Hippocampal formation (tissue), 2 donors: ENCODE results near the gene PPP5C.

Experiments used
- DNase-seq, 2 donors: peaks; one replicate each; lab custom pipeline; 2025; lab: John Stamatoyannopoulos, UW

Gene PPP5C

DNA sequence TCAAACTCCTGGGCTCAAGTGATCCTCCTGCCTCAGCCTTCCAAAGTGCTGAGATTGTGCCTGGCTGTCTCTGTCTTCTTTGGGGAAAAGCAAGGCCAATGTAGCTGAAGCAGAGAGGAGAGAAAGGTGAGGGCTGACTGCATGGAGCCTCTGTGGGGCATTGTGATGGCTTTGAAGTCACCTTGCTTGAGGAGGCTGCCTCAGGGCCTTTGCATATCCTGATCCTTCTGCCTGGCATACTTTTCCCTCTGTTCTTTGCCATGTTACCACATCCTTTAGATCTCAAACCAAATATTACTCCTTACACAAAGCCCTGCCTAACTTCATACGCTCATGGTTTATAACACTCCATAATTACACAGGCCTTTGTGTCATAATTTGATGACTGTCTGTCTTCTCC, 9.4 kb upstream of the PPP5C start:
- DNase-seq = no peak

DNA sequence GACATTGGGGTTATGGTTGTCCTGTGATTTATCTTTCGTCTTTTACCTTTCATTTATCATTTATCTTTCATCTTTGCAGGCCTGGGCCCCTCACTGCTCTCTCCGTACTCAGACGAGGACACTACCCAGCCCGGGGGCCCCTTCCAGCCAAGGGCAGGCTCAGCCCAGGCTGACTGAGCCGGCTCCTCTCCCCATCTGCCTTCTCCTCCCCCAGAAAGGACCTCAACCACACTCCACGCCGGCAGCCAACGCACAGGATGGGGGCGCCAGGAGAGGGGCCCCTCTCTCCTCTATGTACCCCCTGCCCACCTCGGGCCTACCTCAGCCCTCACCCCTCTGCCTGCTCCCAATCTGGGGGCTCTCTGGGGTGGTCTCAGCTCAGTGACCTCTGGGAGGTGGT, 7.4 kb upstream of the PPP5C start:
- DNase-seq = no peak

- no peak for DNase-seq
These were observed 6.7 kb upstream of the PPP5C start for GRCh38 chr19:46340051-46340659.

DNA sequence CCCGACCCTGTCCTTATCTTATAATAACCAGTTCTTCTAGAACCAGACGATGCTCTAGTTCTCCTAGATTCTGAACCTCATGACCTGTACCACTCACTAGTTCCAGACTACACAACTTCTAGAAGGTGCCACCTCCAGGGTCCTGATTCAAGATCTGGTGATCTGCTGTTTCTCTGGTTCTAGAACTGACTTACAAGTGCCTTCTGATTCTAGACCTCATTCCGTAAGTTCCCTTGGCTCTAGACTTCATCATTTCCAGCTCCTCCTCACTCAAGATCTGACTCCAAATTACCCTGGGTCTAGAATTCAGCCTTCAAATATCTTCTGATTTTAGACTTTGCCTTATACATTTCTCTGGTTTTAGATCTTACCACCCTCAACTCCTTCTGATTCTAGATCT, 5.0 kb upstream of the PPP5C start:
- DNase-seq = no peak

- DNase-seq = no peak
These were observed 2.5 kb upstream of the PPP5C start for GRCh38 chr19:46344363-46344762.

- no peak for DNase-seq
These were observed 1.7 kb upstream of the PPP5C start for GRCh38 chr19:46345157-46345556.

- DNase-seq = no peak
These were observed 641 bp downstream of the PPP5C start for GRCh38 chr19:46347572-46347883.

DNA sequence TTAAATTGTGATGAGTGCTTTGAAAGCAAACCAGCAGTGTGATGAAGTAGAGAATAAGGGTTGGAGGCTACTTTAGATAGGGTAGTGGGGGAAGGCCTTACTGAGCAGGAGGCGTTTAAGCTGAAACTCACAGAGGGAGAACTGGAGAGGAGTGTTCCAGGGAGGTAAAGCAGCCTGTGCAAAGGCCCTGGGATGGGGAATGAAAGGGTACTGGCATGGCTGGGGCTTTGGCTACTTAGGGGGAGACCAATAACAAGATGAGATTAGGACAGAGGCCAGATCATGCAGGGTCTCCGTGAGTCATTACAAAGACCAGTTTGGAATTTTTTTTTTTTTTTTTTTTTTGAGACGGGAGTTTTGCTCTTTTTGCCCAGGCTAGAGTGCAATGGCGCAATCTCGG, 1.1 kb downstream of the PPP5C start:
- DNase-seq = no peak

DNA sequence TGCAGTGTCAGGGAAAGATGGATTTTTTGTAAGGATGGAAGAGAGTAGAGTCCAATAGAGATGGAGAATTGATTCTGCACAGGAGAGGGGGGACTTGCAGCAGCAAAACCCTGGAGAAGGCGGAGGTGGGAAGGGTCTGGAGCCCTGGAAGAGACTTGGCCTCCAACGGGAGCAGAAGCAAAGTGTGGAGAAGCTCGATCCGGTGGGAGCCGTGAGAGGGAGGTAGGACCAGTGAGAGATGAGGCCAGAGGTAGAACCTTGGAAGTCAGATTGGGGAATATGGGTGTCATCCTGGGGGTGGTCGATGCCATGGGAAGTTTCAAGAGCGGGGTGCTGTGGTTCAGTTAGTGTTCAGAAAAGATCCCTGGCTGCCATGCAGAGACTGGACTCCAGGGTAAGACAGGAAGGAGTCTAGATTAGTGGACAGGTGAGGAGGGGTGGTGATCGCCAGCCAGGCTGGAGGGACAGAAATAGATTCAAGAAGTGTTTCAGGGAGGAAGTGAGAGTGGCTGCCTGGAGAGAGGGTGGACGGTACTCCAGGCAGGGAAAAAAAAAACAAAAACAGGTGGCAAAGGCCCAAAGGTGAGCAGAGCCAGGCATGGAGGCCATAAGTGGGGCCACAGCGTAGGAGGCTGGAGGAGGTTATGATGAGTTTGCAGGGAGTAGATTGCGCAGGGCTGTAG, 2.6 kb downstream of the PPP5C start:
- DNase-seq = no peak

DNA sequence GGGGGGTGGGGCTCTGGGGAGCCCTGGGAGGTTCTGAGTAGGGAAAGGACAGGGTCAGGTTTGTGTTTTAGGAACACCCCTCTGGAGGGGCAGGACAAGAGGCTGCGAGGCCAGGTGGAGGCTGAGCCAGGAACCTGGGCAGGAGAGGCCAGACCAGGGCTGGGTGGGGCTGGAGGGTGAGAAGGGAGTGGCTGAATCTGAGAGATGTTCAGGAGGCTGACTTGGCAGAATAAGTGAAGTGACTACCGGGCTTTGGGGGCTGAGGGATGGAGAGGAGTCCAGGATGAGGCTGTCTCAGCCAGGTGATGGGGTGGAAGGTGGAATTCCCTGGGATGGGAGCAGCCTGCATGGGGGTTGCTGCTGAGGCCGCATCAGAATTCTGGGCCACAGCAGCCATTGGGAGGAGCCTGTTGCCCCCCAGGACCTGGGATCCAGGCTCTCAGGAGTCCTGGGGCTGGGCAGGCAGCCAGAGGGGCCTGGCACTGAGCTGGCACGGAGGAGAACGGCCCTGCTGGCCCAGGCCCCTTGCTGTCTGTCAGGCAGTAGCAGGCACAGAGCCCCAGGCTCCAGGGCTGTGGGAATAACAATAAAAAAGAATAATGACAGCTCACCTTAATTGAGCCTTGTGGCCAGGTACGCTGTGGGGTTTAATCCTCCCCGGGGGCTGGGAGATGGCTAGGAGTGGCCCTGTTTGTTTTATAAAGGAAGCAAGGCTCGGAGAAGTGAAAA, 3.3 kb downstream of the PPP5C start:
- no peak for DNase-seq

DNA sequence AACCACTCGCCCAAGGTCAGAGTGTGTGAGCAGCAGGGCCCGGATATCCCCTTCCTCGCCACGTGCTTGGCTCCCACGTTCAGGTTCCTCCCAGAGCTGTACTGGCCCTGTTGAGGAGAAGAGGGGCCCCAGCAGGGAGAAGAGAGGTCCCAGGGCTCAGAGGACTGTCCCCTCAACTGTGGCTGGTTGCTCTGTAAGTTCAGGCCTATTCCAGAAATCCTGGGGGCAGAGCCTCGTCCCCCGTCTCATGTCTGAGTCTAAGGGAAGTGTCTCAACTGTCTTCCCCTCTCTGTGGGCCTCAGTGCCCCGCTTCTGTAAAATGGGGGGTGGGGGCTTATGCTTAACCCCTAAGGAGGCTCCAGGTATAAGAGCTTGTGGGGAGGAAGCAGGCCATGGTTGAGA, 3.9 kb downstream of the PPP5C start:
- no peak for DNase-seq

DNA sequence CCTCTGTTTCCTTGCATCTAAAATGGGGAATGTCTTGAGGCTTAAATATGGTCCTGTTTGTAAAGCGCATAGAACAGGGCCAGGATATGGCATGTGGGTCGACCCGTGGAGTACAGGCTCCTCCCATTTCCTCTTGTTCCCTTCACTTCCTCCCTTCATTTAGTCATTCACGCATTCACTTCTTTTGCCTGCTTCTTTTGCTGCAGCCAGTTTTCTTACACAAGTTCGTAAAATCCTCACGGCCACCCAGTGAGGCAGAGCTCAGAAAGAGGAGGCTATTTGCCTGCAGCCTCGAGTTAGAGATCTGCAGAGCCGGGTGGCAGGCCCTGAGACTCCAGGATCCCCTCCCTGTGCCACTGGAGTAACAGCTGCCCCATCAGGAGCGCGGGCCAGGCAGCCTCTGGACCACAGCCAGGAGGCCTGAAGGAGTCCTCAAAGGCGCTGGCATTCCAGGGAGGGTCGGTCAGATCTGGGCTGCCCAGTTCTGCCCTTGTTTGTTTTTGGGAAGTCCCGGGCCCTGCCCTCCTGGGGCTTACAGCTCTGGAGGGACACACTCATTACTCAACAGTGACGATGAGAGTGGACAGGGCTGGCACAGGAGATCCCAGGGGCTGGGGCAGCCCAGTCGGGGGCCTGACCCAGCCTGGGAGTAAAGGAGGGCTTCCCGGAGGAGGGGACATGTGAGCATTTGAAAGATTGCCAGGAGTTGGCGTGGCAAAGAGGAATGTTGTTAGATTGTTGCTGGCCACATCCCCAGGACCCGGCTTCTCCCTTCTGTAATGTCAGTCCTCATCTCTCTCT, 4.6 kb downstream of the PPP5C start:
- no peak for DNase-seq

- DNase-seq = no peak
These were observed 7.0 kb downstream of the PPP5C start for GRCh38 chr19:46353730-46354528.

GRCh38 chr19:46355234-46356148, 8.6 kb downstream of the PPP5C start:
- DNase-seq = no peak

- no peak for DNase-seq
These were observed 9.5 kb downstream of the PPP5C start for GRCh38 chr19:46356149-46357055.

DNA sequence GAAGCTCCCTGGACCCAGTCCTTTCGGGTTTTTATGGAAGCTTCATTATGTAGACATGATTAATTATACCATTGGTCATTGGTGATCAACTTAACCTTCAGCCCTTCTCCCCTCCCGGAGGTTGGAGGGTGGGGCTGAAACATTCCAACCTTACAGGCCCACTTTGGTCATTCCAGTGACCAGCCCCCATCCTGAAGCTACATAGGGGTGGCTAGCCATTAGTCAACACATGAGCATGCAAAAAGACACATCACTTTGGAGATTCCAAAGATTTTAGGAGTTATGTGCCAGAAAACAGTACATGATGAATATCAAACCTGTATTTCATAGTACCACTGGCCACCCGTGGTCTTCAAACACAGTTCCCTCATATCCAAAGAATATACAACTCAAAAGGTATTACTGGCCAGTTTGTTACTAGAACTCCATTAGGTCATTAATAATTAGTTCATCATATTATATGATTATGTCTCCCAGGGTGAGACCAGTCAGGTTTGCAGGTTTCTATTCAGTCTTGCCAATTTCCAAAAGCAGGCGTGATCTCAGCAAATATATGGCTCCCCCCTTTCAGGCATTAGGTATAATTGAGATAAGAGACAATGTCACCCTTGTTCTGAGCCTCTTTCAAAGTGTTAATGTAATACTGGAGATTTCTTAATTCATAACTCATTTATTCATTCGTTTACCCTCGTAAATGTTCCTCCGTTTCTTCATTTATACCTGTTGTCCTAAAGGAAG, 11.1 kb downstream of the PPP5C start:
- no peak for DNase-seq

DNA sequence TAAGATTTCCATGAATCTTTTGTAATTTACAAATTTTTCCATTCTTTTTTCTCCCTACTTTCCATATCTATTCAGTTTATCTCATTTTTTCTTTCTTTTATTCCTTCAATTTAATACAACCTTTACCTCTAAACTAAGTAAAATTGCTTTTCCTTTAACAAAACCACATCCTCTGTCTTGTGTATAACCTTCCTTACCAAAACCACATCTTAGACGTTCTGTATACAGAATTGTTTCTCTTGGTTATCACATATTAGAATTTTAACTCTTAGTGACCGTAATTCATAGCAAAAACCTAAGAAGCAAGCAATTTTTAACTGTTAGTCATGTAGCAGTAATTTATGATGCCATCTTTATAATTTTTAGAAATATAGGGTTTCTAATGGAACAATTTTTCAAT, 15.0 kb downstream of the PPP5C start:
- DNase-seq = no peak

GRCh38 chr19:46364359-46364758, 17.5 kb downstream of the PPP5C start:
- DNase-seq = no peak

GRCh38 chr19:46365561-46365960, 18.7 kb downstream of the PPP5C start:
- DNase-seq = no peak
